Globus pallidus (tissue), 1 donor: ENCODE data around the gene CRADD.

Experiments
- DNase-seq: peaks from one replicate; pipeline ENCODE4 v3.0.0-alpha.2; 2015; ENCODE audit warnings: low spot score

The CRADD gene

DNA sequence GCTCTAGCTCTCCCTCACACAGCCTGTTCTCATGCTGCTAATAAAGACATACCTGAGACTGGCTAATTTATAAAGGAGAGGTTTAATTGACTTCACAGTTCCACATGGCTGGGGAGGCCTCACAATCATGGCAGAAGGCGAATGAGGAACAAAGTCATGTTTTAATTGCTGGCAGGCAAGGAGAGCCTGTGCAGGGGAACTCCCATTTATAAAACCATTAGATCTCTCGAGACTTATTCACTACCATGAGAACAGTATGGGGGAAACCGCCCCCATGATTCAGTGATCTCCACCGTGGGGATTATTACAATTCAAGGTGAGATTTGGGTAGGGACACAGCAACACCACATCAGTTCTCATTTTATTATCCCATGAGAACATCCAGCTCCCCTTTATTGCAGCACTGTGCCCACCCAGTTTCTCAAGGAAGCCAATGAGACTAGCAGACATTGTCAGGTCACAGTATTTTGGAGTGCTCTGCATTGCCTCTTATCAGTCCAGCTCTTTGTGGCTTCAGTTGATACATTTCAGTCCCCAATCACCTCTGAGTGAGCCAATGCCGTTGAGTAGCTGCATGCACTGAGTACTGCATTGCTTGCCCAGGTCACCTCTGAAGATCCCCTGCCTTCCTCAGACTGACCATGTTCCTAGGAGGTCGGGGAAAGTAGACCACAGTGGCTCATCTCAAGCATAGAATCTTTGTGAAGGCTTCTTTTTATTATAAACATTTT lies 131.2 kb downstream of the CRADD start:
- no peak for DNase-seq

DNA sequence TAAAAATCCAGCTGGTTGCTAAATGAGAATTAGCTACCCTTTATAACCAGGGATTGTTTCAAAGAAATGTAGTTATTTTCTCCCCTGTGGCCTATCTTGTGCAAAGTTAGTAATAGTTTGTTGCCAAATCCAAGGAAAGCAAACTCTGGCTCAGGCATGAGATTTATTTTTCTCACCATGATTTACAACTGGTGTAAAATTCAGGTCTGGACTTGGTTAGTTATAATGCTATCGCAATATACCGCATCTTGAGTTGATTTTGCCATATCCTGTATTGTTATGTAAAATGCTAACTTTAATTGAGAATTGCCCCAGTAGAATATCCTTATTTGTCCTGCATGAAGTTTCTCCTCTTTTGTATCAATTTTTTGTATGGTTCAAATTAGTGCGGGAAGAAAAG lies 135.5 kb downstream of the CRADD start:
- no peak for DNase-seq

DNA sequence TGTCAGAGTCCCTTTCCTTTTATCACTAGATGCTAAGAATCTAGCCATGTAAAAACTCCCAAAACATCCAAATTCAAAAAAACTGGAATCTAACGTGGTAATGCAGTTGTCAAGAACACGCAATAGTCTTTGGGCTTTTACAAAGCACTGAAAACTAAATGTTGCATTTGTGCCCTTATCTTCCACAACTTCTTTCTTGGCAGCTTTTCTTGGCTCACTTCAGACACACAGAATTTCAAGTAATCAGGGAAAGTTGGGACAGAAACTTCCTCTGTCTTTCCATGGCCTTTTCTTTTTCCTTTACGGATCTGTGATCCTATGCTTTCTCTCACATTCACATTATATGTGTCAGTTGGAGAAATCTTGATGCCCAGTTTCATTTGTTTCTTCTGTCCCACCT lies 136.0 kb downstream of the CRADD start:
- DNase-seq, result no peak

DNA sequence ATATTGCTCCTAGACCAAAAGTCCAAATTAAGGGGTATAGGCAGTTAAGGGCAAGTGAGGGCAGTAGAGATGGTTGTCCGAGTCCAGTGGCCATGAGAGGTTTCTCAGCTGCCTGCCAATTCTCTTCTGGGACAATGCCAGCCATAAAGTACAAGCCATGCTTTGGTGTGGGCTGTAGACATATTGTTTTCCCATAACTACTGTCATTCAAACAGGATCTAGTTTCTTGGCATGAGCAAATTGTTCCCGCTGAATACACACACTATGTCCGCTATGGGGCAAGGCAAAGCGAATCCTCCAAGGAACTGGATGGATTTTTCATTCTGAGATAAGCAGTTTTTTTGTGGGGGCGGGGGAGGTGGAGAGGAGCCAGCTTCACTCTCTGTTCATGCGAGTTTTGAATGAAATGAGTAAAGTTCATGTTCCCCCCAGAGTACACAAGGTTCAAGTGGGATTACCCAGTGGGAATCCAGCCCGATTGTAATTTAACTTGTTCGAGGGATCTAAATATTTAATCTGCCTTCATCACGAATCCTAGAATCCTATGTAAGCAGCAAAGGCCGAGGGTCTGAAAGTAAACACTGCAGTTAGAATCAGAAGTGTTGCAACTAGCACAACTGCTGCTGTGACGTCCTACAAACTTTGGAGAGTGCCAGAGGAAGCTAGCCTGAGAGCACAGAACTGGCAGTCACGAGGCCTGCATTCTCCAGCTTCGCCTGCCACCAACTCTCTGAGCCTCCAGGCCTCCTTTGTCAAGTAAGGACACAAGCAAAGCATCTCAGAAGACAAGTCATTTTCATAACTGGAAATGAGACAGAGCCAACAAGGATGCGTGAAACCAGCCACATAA lies 137.0 kb downstream of the CRADD start:
- peak; percentile 87 for DNase-seq

DNA sequence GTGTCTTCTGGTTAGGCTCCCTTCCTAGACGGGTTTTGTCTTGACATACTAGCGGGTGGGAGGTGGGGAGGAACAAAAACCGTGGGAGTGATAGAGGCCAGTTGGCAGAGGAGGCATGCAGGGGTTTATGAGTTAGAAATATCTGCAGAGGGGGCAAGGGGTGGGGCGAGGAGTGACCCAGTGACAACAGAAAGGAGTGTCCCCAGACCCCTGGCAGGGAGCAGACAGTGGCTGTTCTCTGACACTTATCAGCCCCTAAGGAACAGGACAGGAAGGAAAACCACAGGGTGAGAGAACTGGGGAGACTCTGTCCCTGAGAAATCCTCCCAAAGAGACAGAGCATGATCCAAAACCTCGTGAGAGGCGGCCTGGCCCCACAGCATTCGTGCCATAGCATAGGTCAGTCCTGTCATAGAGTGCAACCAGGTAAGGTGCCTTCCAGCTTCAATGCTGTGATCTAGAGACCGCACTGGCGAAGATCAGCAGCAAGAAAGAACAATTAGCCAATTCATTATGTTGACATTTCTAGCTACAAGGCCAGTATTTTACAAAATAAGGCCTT lies 141.4 kb downstream of the CRADD start:
- no peak for DNase-seq

DNA sequence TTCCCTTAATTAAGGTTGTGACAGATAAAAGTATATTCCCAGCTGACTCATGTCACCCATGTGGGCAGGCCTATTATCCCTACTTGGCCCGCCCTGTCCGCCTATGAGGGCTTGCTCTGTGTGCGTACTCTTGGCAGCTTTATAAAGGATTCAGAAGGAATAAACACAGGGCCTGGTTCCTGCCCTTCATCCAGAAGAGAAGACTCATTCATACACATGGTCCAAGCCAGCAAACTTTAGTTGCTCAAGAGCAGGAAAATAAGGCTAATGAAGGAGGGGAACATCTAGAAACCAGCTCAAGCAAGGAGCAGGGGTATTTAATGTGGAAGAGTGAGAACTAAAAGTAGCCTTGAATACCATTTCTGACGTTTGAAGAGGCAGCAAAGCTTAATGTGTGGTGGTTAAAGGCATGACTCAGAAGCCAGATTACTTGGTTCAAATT lies 141.9 kb downstream of the CRADD start:
- DNase-seq, result peak; percentile 86

DNA sequence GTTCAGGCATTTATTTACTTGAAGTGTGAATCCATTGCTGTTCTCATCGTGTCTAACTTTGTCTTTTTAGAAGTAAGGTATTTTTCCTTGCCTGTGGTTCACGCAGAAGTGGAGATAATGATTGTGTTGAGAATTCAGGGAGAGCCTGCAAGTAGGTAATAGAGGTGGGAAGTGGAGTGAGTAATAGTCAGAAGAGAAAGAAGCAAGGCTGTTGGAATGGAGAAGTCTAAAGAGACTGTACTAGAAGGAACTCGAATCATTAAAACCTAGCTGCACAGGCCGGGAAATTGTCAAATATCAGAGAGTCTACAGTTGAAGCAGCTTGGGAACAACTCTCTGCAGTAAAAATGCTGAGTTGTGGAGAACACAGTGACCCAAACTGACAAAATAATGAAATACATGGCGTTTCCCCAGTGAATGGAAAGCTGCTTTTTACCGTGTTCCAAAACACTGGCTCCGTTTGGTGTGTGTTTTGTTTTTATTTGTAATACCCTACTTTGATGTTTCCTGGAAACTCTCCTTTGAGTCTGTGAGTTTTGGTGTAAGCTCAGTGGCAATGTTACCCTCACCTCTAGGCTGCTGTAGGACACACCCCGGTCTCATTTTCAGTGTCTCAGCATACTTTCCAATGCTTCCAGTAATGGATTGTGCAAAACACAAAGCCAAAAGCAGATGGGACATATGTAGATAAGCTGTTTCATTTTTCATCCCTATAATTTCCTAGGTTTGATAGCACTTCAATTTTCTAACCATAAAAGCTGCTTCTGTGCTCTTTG lies 146.6 kb downstream of the CRADD start:
- peak; percentile 13 for DNase-seq

DNA sequence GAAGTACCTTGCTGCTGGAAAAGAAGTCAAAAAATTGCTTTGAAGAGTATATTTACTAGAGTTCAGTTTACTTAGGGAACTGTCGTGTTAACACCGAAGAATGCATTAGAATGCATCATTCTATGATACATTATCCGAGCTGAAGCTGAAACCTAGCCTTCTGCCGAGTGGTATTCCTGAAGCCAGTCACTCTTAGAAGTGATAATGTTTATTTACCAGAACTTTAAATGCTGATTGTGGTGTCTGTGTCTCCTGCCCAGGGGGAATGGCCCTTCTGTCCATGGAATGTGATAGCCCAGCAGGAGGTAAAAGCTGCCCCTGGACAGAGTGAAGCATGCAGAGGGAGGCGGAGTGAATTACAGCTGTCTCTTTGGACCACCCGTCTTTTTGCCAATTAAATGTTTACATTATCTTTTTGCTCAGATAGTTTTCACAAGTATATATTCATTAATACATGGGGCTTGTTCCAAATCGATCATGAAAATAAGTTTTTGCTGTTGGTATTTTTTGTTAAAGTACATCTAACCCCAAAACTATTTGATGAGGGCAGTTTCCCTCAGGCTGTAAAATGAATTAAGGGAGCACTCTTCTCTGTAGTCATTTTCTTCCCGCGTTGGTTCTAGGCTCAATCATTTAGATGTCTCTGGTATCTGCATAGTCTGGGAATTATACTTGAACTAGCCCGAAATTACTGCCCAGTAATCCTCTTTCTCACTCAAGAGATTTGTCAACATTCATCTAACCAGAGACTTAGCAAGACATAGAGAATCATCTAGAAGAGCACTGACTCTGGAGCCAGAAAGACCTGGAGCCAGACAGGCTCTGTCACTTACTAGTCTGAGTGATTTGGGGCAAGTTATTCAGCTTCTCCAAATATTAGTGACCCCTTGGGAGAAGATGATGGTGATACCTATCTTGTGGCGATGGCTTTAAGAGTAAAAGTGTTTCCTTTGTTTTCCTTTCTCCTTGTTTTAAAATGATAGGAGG lies 147.6 kb downstream of the CRADD start:
- DNase-seq, result no peak

DNA sequence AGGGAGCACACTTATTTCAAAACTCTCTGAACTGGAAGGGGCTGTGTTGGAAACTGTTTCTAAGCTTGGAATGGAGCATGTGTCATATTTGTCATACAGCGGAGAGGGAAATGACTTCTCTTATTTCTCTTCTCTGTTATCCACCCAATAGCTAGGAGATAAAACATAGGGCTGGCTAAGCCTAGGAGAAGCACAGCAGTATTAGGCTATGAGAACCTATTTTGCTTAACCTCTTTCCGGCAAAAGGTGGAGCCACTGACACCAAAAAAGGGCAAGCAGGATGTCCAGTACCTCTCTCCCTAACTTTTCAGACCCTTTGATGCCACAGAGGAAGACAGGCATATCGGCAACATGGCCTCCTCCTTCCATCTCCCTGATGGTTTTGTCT lies 148.3 kb downstream of the CRADD start:
- DNase-seq, result no peak

DNA sequence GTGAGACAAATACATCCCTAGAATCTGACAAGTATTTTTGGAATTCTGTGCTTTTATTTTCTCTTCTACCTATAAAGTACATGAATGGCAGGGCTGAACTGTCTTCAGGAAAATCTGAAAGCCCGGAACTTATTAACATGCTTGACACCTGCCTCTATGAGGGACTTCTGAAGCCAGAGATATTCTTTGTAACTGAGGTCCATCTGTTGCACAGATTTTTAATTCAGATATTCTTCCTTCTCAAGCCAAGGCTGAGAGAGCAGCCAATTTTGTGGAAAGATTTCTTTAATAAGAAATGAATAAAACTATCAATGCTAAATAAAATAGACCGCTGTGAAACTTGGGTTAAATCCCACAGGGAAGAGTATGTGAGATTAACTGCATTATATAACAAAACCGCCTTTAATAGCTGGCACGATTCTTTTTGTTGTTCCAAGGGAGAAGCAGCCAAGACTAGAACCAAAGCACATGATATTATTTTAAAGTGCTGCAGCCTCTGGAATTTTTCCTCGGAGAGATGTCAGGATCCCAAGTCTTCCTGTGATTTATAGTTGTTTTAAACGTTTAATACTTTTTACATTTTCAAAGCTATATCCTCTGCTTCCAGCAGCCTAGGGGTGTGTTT lies 148.9 kb downstream of the CRADD start:
- DNase-seq, result peak; percentile 23

DNA sequence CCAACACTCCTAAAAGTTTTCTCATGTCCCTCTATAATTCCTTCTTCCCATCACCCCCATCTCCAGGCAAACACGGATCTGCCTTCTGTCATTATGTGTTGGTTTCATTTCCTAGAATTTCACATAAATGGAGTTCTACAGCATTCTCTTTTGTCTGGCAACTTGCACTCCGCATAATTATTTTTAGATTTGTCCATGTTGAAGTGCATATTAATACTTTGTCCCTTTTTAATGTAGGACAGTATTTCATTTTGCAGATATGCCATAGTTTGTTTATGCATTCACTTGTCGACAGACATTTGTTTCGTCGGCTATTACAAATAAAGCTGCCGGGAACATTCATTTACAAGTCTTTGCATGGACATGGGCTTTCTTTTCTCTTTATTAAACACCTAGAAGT lies 150.0 kb downstream of the CRADD start:
- DNase-seq, result no peak

DNA sequence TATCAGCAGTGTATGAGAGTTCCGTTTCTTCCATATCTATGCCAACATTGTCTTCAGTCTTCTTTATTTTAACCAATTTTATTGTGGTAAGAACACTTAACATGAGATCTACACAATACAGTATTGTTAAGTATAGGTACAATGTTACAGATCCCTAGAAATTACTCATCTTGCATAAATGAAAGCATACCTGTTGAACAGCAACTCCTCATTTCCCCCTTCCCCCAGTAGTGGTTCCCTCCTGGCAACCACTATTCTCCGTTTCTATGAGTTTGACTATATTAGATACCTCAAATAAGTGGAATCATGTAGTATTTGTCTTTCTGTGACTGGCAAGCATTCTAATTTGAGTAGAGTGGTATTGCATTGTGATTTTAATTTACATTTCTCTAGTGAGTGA lies 150.5 kb downstream of the CRADD start:
- DNase-seq, result no peak

DNA sequence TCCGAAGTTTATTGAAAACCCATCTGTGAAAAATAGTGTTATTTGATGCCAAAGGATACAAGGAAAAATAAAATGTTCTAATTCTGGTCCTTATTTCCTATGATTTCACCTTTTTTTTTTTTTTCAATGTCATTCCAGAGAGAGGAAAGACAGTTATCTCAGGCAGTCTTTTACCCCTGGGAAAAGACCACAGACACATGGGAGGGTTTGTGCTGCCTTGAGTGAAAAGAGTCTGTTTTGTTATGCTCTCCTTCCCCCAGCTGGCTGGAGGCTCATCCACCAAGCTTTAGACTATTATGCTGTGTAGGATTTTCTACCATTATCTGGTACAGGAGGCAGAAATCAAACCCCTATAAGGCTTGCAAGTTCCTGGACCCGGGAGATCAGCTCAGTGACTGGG lies 151.8 kb downstream of the CRADD start:
- DNase-seq, result peak; percentile 28

DNA sequence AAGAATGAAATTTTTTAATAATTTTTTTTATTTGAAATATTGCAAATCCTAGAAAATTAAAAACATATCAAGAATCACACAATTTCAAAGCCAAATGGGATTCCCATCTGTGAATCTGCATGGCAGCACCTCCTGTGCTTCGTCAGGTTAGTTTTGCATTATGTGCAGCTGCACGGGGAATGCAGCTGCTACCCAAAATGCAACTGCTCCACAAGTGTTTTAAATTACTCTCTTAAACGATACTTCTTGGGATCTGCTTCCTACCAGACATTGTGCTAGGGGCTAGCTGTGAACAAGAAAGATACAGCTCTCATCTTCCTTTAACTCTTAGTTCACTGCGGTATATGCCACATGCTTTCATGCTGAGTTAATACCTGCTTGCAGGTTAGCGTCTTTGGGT lies 154.2 kb downstream of the CRADD start:
- DNase-seq, result no peak

DNA sequence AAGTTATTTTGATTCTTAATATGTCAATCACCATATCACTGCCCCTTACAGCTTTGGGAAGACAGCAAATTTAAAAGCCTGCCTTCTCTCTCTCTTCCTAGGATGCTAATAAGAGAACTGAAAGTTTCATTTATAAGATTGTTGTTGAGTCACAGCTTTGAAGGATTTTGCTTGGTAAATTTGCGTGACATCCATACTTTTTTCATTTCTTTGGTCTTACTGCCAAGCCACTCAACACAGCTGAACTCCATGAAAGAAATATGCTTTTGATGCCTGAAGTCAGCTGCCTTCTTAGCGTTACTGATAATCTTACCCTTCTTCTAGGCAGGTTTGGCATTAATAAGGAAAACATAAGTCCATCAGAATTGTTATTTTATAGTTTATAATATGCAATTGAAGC lies 155.0 kb downstream of the CRADD start:
- DNase-seq, result no peak

DNA sequence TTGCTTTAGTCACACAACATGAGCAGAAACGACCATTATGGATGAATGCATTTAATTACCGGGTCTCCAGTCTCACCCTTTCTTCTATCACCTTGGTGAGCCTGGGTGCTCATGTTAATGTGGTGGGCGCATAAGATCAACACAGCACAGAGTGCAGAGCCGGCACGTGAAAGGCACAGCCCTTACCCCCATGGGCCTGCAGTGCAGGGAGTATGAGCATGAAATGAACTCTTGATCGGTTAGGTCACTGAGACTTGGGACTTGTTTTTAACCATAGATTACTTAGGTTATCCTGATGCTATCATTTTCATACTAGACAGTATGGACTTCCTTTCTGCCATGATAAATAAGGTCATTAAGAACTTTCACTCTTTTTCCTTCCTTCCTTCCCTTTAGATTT lies 156.8 kb downstream of the CRADD start:
- no peak for DNase-seq

DNA sequence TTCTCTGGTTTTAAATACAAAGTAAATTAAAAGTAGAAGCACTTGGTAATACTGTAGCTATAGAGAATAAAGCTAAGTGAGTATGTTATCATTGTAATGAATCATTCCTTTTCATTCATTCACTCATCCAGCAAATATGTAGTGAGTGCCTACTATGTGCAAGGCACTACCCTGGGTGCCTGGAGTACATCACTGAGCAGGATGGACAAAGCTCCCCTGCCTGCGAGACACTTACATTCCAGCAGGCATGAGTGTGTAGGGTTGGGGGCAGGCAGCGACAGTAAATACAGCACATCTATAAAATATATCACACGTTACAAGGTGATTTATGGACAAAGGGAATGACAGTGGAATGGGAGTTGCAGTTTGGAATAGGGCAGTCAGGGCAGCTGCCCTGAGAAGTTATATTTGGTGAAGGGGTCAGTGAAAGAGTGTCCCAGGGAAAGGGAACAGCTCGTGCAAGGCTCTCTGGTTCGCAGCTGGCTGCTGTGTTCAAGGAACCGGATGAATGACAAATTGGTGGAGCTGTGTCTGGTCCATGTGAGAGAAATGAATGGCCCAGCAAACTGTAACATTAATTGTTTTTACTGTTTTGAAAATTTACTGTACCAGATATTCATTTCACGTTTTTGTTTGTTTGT lies 159.6 kb downstream of the CRADD start:
- DNase-seq, result no peak

DNA sequence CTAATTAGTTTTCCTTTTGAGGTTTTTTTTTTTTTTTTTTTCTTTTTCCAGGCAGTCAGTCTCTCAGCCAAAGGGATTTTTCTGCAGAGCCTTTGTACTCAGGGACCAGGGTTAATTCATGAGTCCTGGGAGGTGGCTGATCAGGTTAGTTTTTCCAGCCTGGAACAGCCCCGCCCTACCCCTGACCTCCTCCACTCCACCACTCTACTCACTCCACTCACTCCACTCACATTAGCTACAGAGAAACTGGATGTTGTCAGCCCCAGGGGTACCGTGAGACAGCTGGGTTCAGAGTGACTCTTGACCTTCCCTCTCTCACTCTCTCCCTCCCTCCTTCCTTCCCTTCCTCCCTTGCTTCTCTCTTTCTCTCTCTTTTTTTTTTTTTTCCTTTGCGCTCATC lies 161.0 kb downstream of the CRADD start:
- no peak for DNase-seq

DNA sequence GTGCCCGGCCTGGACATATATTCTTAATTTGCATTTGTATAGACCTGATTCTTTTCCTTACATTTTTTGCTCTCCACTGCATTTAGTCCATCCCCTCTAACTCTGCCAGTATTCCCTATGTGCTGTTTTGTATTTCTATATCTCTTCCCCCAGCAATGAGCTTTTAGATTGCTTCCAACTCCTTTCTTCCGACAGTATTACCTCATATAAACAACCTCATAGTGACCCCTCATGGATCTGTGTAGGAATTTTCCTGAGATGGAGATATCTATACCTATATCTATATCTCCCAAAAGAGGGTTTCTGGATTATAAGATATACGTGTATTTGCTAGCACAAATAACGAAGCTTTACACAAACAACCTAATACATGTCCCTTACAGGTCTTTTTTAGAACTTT lies 161.9 kb downstream of the CRADD start:
- no peak for DNase-seq

DNA sequence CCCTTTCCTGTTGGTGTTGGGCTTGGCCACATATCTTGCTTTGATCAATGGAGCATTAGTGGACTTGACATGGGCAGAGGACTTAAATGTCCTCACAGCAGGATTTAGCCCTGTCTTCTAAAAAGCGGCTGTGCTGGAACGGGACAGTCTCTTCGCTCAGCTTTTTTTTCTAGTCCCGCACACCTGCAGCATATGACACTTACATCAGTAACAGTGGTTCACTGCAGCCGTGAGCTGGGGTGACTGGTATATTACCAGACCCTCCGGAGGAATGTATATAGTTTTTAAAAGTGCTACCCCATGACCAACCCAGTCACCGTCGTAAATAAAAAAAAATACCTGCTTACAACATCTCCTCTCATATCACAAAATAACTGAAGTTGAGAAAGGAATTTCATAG lies 164.5 kb downstream of the CRADD start:
- no peak for DNase-seq
